Fibroblast of lung (primary cell): ENCODE results near the gene SAG. TPM values are rescaled to one million over a fixed set of nuclear protein-coding genes. Genes with fewer than 3 reads are reported as not detected.

Experiments
- DNase-seq, 2 donors: peaks; one replicate each; pipeline versions ENCODE4 v3.0.0 to v3.0.0-alpha.2; 2010; ENCODE audit warnings: low read depth in 2 of 2
- H2AFZ ChIP-seq: 2 replicates; pipeline ENCODE4 v1.5.1; 2012; ENCODE audit warnings: low read length, control low read depth, inconsistent platforms
- H3K27ac ChIP-seq: 2 replicates; pipeline ENCODE4 v1.5.1; 2011; ENCODE audit warnings: low read length, control low read depth; ENCODE audit not compliant: insufficient read depth
- H3K27me3 ChIP-seq: 2 replicates; pipeline ENCODE4 v1.5.1; 2011; ENCODE audit warnings: mild to moderate bottlenecking, low read length; ENCODE audit not compliant: control insufficient read depth, insufficient read depth
- H3K36me3 ChIP-seq: 2 replicates; pipeline ENCODE4 v1.5.1; 2011; ENCODE audit warnings: low read length; ENCODE audit not compliant: control insufficient read depth, insufficient read depth
- H3K4me1 ChIP-seq: 2 replicates; pipeline ENCODE4 v1.5.1; 2011; ENCODE audit warnings: low read length; ENCODE audit not compliant: control insufficient read depth, insufficient read depth; ENCODE audit errors: extremely low read depth
- H3K4me2 ChIP-seq: 2 replicates; pipeline ENCODE4 v1.5.1; 2011; ENCODE audit warnings: low read length, control low read depth; ENCODE audit not compliant: insufficient read depth; ENCODE audit errors: extremely low read depth
- H3K4me3 ChIP-seq, 4 experiments: fragments of 200-600 bp in 1 of 4; sonication (generic) in 1 of 4; replicated peaks in 1 of 4; 2 replicates each; pipeline ENCODE4 v1.5.1; 2011 to 2016; ENCODE audit warnings: low read length in 4 of 4, low read depth in 3 of 4, mild to moderate bottlenecking in 3 of 4, control low read depth in 2 of 4, inconsistent platforms in 1 of 4, mixed read lengths in 1 of 4; ENCODE audit not compliant: insufficient read depth in 1 of 4; ENCODE audit errors: control extremely low read depth in 1 of 4
- H3K79me2 ChIP-seq: 2 replicates; pipeline ENCODE4 v1.5.1; 2012; ENCODE audit warnings: mild to moderate bottlenecking, low read length, inconsistent platforms; ENCODE audit not compliant: control insufficient read depth, insufficient read depth
- H3K9ac ChIP-seq: 2 replicates; pipeline ENCODE4 v1.5.1; 2011; ENCODE audit warnings: mild to moderate bottlenecking, low read length, control low read depth; ENCODE audit not compliant: insufficient read depth
- H3K9me3 ChIP-seq: 2 replicates; pipeline ENCODE4 v1.5.1; 2012; ENCODE audit warnings: low read depth, low read length; ENCODE audit not compliant: control insufficient read depth, insufficient read depth
- H4K20me1 ChIP-seq: 2 replicates; pipeline ENCODE4 v1.5.1; 2011; ENCODE audit warnings: low read length; ENCODE audit not compliant: control insufficient read depth, insufficient read depth; ENCODE audit errors: extremely low read depth
- EZH2 ChIP-seq: IDR thresholded peaks from 2 replicates; pipeline ENCODE4 v1.5.1; 2012; ENCODE audit warnings: low read length, control low read depth, mild to moderate bottlenecking; ENCODE audit errors: missing control alignments
- polyA plus RNA-seq, 2 donors: library from polyadenylated mRNA; depleted of rRNA in 1 of 2; stranded (reverse) in 1 of 2; unstranded in 1 of 2; fragments of >200 nt; gene quantifications; 2 replicates each; pipeline ENCODE4 v1.2.1, GENCODE V29; 2011 to 2012; ENCODE audit warnings: missing spikeins in 1 of 2
- total RNA-seq: library from RNA; depleted of rRNA; stranded (reverse); fragments of >200 nt; gene quantifications from 2 replicates; pipeline ENCODE4 v1.2.1, GENCODE V29; 2014
- TF ChIP-seq, protein P1 (sequence below), 2 donors: IDR thresholded peaks in 1 of 2; conservative IDR thresholded peaks in 1 of 2; 1 replicate in 1 of 2; 2 replicates in 1 of 2; pipeline ENCODE4 v1.5.1; 2011 to 2012; ENCODE audit warnings: low read length in 2 of 2, control low read depth in 1 of 2, inconsistent platforms in 1 of 2, low read depth in 1 of 2, mild to moderate bottlenecking in 1 of 2

Gene SAG
- total and polyA plus RNA-seq, 2 donors (not counting 1 experiment from before 2014, with no cell fraction given), result not detected

DNA sequence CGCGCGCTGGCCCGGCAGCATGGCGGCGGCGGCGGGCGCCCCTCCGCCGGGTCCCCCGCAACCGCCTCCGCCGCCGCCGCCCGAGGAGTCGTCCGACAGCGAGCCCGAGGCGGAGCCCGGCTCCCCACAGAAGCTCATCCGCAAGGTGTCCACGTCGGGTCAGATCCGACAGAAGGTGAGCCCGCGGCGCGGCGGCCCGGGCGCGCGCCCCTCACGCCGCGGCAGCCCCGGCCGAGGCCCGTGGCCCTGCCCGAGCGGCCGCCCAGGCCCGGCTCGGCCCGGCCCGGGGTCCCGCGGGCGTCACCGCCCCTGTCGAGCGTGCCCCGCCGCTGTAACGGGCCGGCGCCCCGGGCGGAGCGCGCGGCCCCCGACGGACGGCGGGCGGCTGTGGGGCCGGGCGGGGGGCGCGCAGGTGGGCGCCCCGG is 46.9 kb downstream of the SAG start:
- Histone ChIP-seq H3K4me1 (no peaks in the 10 kb centered on the region), H3K9me3 (no peaks in the 10 kb centered on the region), H2AFZ (no peak overlapping the region), H3K79me2 (no peaks in the 10 kb centered on the region), H3K4me2 (no peak overlapping the region), H3K27ac (no peak overlapping the region), H3K9ac (peak overlapping the region; percentile 64), H3K27me3 (no peaks in the 10 kb centered on the region), H3K4me3 (peak overlapping the region in 3 of 4 experiments; percentile 32 to 73 (median 66)), H4K20me1 (no peaks in the 10 kb centered on the region), H3K36me3 (no peaks in the 10 kb centered on the region)
- no peak for TF ChIP-seq EZH2
- TF ChIP-seq, protein P1, sequence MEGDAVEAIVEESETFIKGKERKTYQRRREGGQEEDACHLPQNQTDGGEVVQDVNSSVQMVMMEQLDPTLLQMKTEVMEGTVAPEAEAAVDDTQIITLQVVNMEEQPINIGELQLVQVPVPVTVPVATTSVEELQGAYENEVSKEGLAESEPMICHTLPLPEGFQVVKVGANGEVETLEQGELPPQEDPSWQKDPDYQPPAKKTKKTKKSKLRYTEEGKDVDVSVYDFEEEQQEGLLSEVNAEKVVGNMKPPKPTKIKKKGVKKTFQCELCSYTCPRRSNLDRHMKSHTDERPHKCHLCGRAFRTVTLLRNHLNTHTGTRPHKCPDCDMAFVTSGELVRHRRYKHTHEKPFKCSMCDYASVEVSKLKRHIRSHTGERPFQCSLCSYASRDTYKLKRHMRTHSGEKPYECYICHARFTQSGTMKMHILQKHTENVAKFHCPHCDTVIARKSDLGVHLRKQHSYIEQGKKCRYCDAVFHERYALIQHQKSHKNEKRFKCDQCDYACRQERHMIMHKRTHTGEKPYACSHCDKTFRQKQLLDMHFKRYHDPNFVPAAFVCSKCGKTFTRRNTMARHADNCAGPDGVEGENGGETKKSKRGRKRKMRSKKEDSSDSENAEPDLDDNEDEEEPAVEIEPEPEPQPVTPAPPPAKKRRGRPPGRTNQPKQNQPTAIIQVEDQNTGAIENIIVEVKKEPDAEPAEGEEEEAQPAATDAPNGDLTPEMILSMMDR (conservative IDR thresholded peaks at IDR 0.05 in 1 of 2, IDR thresholded peaks at IDR 0.05 in 1 of 2; ENCODE audit: low read depth in 1 of 2, low read length in 2 of 2), result no peak
- DNase-seq, result no peak

DNA sequence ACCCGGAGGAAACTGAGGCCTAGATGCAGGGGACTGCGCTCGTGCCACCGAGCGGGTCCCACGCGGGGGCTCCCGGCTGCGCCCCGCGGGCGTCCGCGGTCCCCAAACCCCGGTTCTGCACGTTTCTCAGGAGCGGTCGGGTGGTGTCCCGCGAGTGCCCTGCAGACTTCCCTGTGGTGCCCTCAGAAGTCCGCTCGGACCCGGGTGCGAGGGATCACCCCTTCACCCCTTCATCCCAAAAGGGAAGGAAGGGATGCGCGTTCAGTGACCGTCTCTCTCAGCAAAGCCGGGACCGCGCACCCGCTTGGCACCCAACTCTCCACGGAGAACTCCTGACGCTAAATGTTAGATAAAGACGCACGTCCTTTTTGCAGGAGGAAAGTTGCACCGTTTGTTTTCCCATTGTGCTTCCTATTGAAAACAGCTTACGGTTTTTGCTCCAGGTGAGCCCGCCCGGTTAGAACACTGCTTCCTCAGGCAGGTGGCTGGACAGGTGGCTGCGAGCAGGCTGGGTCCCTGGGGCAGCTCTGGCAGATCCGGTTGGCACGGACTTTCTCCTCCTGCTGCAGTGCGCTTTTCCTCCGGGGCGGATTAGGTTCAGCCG is 47.5 kb downstream of the SAG start:
- Histone ChIP-seq H3K9ac (no peak overlapping the region), H2AFZ (no peak overlapping the region)
- DNase-seq, result peak; percentile 15 to 27

DNA sequence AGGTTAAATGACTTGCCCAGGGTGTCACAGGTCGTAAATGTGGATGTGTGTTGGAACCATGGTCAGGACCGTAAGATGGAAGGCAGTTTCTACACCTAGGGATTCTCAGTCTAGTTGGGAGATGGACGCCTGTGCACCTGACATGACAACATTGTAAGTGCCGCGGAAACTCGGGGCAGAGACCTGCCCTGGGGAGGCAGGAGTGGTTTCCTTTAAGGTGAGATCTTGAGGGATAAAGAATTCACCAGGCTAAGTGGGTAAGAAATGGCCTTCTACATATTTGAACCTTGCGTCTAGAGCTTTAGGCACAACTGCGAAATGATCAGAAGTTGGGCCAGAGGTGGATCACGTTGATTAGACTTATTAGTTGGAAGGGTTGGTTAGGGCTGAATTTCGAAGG is 48.3 kb downstream of the SAG start:
- no peaks in the 10 kb centered on the region for H3K27me3 ChIP-seq
- no peak overlapping the region for H3K4me2 ChIP-seq
- no peak overlapping the region for H3K27ac ChIP-seq
- TF ChIP-seq, protein P1 (conservative IDR thresholded peaks at IDR 0.05 in 1 of 2, IDR thresholded peaks at IDR 0.05 in 1 of 2; ENCODE audit: low read depth in 1 of 2, low read length in 2 of 2), result no peak
- no peak for TF ChIP-seq EZH2
- H2AFZ ChIP-seq, result no peak overlapping the region
- DNase-seq, result no peak
- H3K9ac ChIP-seq, result no peak overlapping the region
- no peaks in the 10 kb centered on the region for H3K79me2 ChIP-seq
- H3K4me1 ChIP-seq, result no peaks in the 10 kb centered on the region
- no peaks in the 10 kb centered on the region for H3K9me3 ChIP-seq
- H4K20me1 ChIP-seq, result no peaks in the 10 kb centered on the region
- H3K36me3 ChIP-seq, result no peaks in the 10 kb centered on the region
- H3K4me3 ChIP-seq, result no peak overlapping the region

More for the DNA sequence above, 47.5 kb downstream of the SAG start:
- H3K4me3 ChIP-seq, result peak overlapping the region; percentile 55 to 73 (median 62)
- H3K4me2 ChIP-seq, result peak overlapping the region; percentile 87
- H3K27me3 ChIP-seq, result no peaks in the 10 kb centered on the region
- no peaks in the 10 kb centered on the region for H4K20me1 ChIP-seq
- H3K79me2 ChIP-seq, result no peaks in the 10 kb centered on the region
- no peaks in the 10 kb centered on the region for H3K36me3 ChIP-seq
- no peak overlapping the region for H3K27ac ChIP-seq
- no peaks in the 10 kb centered on the region for H3K9me3 ChIP-seq
- no peaks in the 10 kb centered on the region for H3K4me1 ChIP-seq
- no peak for TF ChIP-seq EZH2
- TF ChIP-seq, protein P1 (conservative IDR thresholded peaks at IDR 0.05 in 1 of 2, IDR thresholded peaks at IDR 0.05 in 1 of 2; ENCODE audit: low read depth in 1 of 2, low read length in 2 of 2), result no peak
